PFSK-1 (cell line): ENCODE measurements around the gene ACYP1.

Source experiments
- FOXP2 ChIP-seq: optimal IDR thresholded peaks from 2 replicates; pipeline ENCODE3; 2011; ENCODE audit warnings: borderline replicate concordance, control low read depth, inconsistent platforms; ENCODE audit not compliant: insufficient read depth; ENCODE audit errors: extremely low read length, extremely low read depth
- POLR2AphosphoS5 ChIP-seq: IDR thresholded peaks from 2 replicates; pipeline ENCODE4 v1.6.1; 2012; ENCODE audit warnings: low read depth, mild to moderate bottlenecking, control low read depth, low read length, moderate library complexity
- REST ChIP-seq, 2 experiments: IDR thresholded peaks; 2 replicates each; pipeline versions ENCODE4 v1.6.1 to v1.8.0; 2011 to 2012; ENCODE audit warnings: low read depth in 2 of 2, low read length in 2 of 2, control low read depth in 1 of 2, inconsistent platforms in 1 of 2, mild to moderate bottlenecking in 1 of 2, moderate library complexity in 1 of 2; ENCODE audit not compliant: insufficient read depth in 1 of 2
- SIN3A ChIP-seq: IDR thresholded peaks from 2 replicates; pipeline ENCODE4 v1.6.1; 2012; ENCODE audit warnings: mild to moderate bottlenecking, low read length, moderate library complexity, borderline replicate concordance; ENCODE audit not compliant: insufficient read depth
- TAF1 ChIP-seq: IDR thresholded peaks from 2 replicates; pipeline ENCODE4 v1.6.1; 2012; ENCODE audit warnings: low read length, control low read depth, borderline replicate concordance; ENCODE audit not compliant: insufficient read depth

DNA sequence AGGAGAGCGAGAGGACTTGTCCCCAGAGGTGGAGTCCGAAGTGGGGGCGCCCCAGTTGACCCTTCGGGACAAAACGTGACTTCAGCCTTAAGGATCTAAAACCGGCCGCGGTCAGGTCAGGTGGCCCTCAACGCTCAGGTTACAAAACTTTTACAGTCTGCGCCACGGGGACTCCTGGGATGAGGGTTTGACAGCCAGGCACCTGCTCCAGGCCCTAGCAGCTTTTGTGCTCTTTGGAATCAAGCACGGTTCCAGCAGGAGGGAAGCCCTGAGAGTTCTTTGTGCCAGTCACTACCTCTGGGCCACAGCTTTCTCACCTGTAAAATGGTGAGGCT, 6.0 kb upstream of the ACYP1 start:
- TF ChIP-seq TAF1 (no peak), POLR2AphosphoS5 (no peak), SIN3A (no peak), REST (IDR thresholded peaks at IDR 0.05; ENCODE audit: insufficient read depth in 1 of 2, low read depth in 2 of 2, low read length in 2 of 2) (no peak), FOXP2 (no peak)
